A549 treated with AZD2906 at 1 μM for 4 hours (cell line): ENCODE results near the gene MYO3B. TPM values are rescaled to one million over a fixed set of nuclear protein-coding genes. Genes with fewer than 3 reads are reported as not detected.

Experiments used
- total RNA-seq: library from RNA; stranded (reverse); fragments of 200-300 nt; extraction: Qiagen RNA extraction; gene quantifications from 5 replicates; pipeline ENCODE4 v1.2.3, GENCODE V29; 2022

The MYO3B gene
- not detected in 5 replicates for total RNA-seq

GRCh38 chr2:170177950-170178781 lies at the start of gene MYO3B:
Gene MYO3B, plus strand, starts transcription at chr2:170178147. Its CDS starts 141 bp downstream, at chr2:170178288.

